Prostate gland (tissue), 2 donors: ENCODE results near the gene GTF2A1L. TPM values are rescaled to one million over a fixed set of nuclear protein-coding genes. Genes with fewer than 3 reads are reported as not detected.

Source experiments
- DNase-seq: peaks from one replicate; pipeline ENCODE4 v3.0.0-alpha.2; 2019; ENCODE audit warnings: low spot score
- H3K27ac ChIP-seq, 2 donors: fragments of 200-600 bp; sonication (generic); 2 replicates each; pipeline ENCODE4 v1.5.1; 2017 to 2019
- H3K27me3 ChIP-seq: fragments of 200-600 bp; sonication (generic); replicated peaks from 2 replicates; pipeline ENCODE4 v1.5.1; 2019; ENCODE audit not compliant: insufficient read depth
- H3K36me3 ChIP-seq, 2 donors: fragments of 200-600 bp; sonication (generic); 1 replicate in 1 of 2; 2 replicates in 1 of 2; pipeline versions ENCODE4 v1.5.1 to v1.8.1; 2017 to 2019
- H3K4me1 ChIP-seq: fragments of 200-600 bp; sonication (generic); replicated peaks from 2 replicates; pipeline ENCODE4 v1.5.1; 2019
- H3K4me3 ChIP-seq, 2 donors: fragments of 200-600 bp; sonication (generic); 2 replicates each; pipeline ENCODE4 v1.5.1; 2017 to 2019
- H3K9me3 ChIP-seq: fragments of 200-600 bp; sonication (generic); 2 replicates; pipeline ENCODE4 v1.5.1; 2017
- POLR2A ChIP-seq: fragments of 450-650 bp; IDR thresholded peaks from one replicate; pipeline ENCODE4 v1.6.1; 2016; ENCODE audit warnings: antibody characterized with exemption, mild to moderate bottlenecking
- POLR2AphosphoS5 ChIP-seq: sonication (generic); formaldehyde crosslinking; IDR thresholded peaks from one replicate; pipeline ENCODE4 v1.6.1; 2017; ENCODE audit warnings: antibody characterized with exemption
- WGBS: methylation state at CpG from one replicate; pipeline ENCODE4 v1.1.5; 2018; 5-methylcytosine and 5-hydroxymethylcytosine counted together
- intact Hi-C: fragments of 100-400 bp; cut with DNase I; formaldehyde crosslinking; loops from one replicate; pipeline ENCODE4 v1.14.2; 2022
- total RNA-seq, 2 donors: library from RNA; depleted of rRNA; stranded (reverse); fragments of >200 nt; gene quantifications; one replicate each; pipeline ENCODE4 v1.1.0, GENCODE V29; 2016
- TF ChIP-seq, protein P1 (sequence below), 4 experiments: fragments of 200-600 bp in 2 of 4; fragments of 450-650 bp in 2 of 4; sonication (generic) in 2 of 4; IDR thresholded peaks; 1 replicate in 3 of 4; 2 replicates in 1 of 4; pipeline ENCODE4 v1.5.1; 2016 to 2019; ENCODE audit warnings: antibody characterized with exemption in 4 of 4, mild to moderate bottlenecking in 2 of 4, moderate library complexity in 2 of 4

GTF2A1L gene
- total RNA-seq, 2 donors from 2014 or later = 0.68 to 3.6 TPM

- no peaks in the 10 kb centered on the region for H3K36me3 ChIP-seq
- no peak for DNase-seq
- no peaks in the 10 kb centered on the region for H3K9me3 ChIP-seq
- TF ChIP-seq, protein P1, sequence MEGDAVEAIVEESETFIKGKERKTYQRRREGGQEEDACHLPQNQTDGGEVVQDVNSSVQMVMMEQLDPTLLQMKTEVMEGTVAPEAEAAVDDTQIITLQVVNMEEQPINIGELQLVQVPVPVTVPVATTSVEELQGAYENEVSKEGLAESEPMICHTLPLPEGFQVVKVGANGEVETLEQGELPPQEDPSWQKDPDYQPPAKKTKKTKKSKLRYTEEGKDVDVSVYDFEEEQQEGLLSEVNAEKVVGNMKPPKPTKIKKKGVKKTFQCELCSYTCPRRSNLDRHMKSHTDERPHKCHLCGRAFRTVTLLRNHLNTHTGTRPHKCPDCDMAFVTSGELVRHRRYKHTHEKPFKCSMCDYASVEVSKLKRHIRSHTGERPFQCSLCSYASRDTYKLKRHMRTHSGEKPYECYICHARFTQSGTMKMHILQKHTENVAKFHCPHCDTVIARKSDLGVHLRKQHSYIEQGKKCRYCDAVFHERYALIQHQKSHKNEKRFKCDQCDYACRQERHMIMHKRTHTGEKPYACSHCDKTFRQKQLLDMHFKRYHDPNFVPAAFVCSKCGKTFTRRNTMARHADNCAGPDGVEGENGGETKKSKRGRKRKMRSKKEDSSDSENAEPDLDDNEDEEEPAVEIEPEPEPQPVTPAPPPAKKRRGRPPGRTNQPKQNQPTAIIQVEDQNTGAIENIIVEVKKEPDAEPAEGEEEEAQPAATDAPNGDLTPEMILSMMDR (IDR thresholded peaks at IDR 0.05) = no peak
- TF ChIP-seq POLR2AphosphoS5 (no peak), POLR2A (no peak)
- no peaks in the 10 kb centered on the region for H3K27me3 ChIP-seq
- no peaks in the 10 kb centered on the region for H3K4me1 ChIP-seq
- H3K4me3 ChIP-seq = no peak overlapping the region
- no peak overlapping the region for H3K27ac ChIP-seq
- intact Hi-C loops = no loop called here
- 78% methylated on average over 9 of the region's 9 CpGs for WGBS
These were observed 43.0 kb upstream of the GTF2A1L start for GRCh38 chr2:48574353-48575287.

- Histone ChIP-seq H3K9me3 (no peaks in the 10 kb centered on the region), H3K27me3 (no peaks in the 10 kb centered on the region), H3K4me3 (no peak overlapping the region), H3K4me1 (no peaks in the 10 kb centered on the region), H3K27ac (no peak overlapping the region), H3K36me3 (no peaks in the 10 kb centered on the region)
- WGBS = 81% methylated on average over 4 of the region's 4 CpGs
- TF ChIP-seq POLR2A (no peak), POLR2AphosphoS5 (no peak)
- TF ChIP-seq, protein P1 (IDR thresholded peaks at IDR 0.05) = no peak
- intact Hi-C loops = no loop called here
- no peak for DNase-seq
These were observed 39.3 kb upstream of the GTF2A1L start for GRCh38 chr2:48578313-48578712.

DNA sequence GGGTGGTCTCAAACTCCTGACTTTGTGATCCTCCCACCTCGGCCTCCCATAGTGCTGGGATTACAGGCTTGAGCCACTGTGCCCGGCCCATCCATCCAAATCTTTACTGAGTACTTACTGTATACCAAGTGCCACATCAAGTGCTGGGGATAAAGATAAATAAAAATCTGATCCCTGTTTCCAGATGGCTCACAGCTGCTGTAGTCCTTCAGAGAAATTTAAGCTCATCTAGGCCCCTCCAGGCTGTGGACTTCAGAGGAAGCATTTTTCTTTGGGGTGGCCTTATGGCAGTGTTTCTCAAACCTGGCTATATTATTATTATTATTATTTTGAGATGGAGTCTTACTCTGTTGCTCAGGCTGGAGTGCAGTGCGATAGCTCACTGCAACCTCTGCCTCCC is 33.7 kb upstream of the GTF2A1L start:
- H3K27me3 ChIP-seq = no peaks in the 10 kb centered on the region
- no peak for TF ChIP-seq POLR2AphosphoS5
- TF ChIP-seq, protein P1 (IDR thresholded peaks at IDR 0.05) = no peak
- TF ChIP-seq POLR2A = no peak
- H3K4me3 ChIP-seq = no peak overlapping the region
- DNase-seq = no peak
- no peaks in the 10 kb centered on the region for H3K36me3 ChIP-seq
- no peaks in the 10 kb centered on the region for H3K4me1 ChIP-seq
- no peaks in the 10 kb centered on the region for H3K9me3 ChIP-seq
- no peak overlapping the region for H3K27ac ChIP-seq
- 98% methylated on average over 3 of the region's 3 CpGs for WGBS
- intact Hi-C loops = loop anchor here (10.0 kb wide), 1 partner anchor 109 kb away; no protein-coding TSS in a partner anchor

GRCh38 chr2:48584551-48584950 is 33.1 kb upstream of the GTF2A1L start:
- no peaks in the 10 kb centered on the region for H3K27me3 ChIP-seq
- H3K27ac ChIP-seq = no peak overlapping the region
- H3K36me3 ChIP-seq = no peaks in the 10 kb centered on the region
- intact Hi-C loops = loop anchor here (10.0 kb wide), 1 partner anchor 110 kb away; no protein-coding TSS in a partner anchor
- no peak for DNase-seq
- H3K4me1 ChIP-seq = no peaks in the 10 kb centered on the region
- 77% methylated on average over 4 of the region's 4 CpGs for WGBS
- no peak for TF ChIP-seq POLR2AphosphoS5
- no peak for TF ChIP-seq POLR2A
- TF ChIP-seq, protein P1 (IDR thresholded peaks at IDR 0.05) = no peak
- H3K9me3 ChIP-seq = no peaks in the 10 kb centered on the region
- no peak overlapping the region for H3K4me3 ChIP-seq

DNA sequence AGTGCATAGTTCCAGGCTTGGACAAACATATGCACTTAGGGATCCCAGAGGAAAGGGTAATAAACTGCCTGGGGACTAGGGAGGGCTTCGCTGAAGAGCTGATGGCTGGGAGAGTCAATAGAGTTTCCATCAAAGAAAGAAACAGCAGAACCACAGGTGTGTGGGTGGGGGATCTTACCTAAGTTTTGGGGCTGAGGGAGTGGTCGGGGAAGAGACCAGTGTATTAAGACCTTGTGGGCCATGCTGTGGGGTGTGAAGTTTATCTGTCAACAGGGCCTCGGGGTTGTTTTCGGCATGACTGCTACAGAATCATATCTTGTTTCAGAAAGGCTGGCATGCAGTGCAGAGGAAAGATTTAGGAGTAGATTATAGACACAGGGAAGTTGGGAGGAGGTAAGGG is 31.2 kb upstream of the GTF2A1L start:
- no peak overlapping the region for H3K27ac ChIP-seq
- H3K4me1 ChIP-seq = no peaks in the 10 kb centered on the region
- H3K27me3 ChIP-seq = no peaks in the 10 kb centered on the region
- H3K36me3 ChIP-seq = no peaks in the 10 kb centered on the region
- no peaks in the 10 kb centered on the region for H3K9me3 ChIP-seq
- DNase-seq = no peak
- WGBS = 48% methylated on average over 4 of the region's 4 CpGs
- no peak overlapping the region for H3K4me3 ChIP-seq
- no peak for TF ChIP-seq POLR2A
- TF ChIP-seq POLR2AphosphoS5 = no peak
- TF ChIP-seq, protein P1 (IDR thresholded peaks at IDR 0.05) = no peak
- intact Hi-C loops = loop anchor here (5.0 to 10.0 kb wide), 3 partner anchors 54 to 679 kb away; partner anchors contain the start of genes FBXO11 and STON1
